Neutrophil (primary cell): ENCODE measurements around the gene ZBTB21.

Source experiments
- H3K27ac ChIP-seq: fragments of 200-600 bp; sonication (generic); 2 replicates; pipeline ENCODE4 v1.5.1; 2016; ENCODE audit warnings: mild to moderate bottlenecking, moderate library complexity
- H3K27me3 ChIP-seq: fragments of 200-600 bp; sonication (generic); 2 replicates; pipeline ENCODE4 v1.6.0; 2016; ENCODE audit warnings: mild to moderate bottlenecking
- H3K36me3 ChIP-seq: fragments of 200-600 bp; sonication (generic); 2 replicates; pipeline ENCODE4 v1.5.1; 2017
- H3K4me1 ChIP-seq, 2 experiments: fragments of 200-600 bp in 1 of 2; sonication (generic) in 1 of 2; 1 replicate in 1 of 2; 2 replicates in 1 of 2; pipeline versions ENCODE4 v1.5.1 to v1.6.1; 2013 to 2016; ENCODE audit warnings: low read depth in 1 of 2, low read length in 1 of 2, mild to moderate bottlenecking in 1 of 2, moderate library complexity in 1 of 2; ENCODE audit not compliant: control insufficient read depth in 1 of 2, insufficient read depth in 1 of 2
- H3K4me3 ChIP-seq, 2 experiments: fragments of 200-600 bp in 1 of 2; sonication (generic) in 1 of 2; 1 replicate in 1 of 2; 2 replicates in 1 of 2; pipeline ENCODE4 v1.5.1; 2013 to 2016; ENCODE audit warnings: low read depth in 1 of 2, low read length in 1 of 2, mild to moderate bottlenecking in 1 of 2, moderate library complexity in 1 of 2
- H3K9me3 ChIP-seq: fragments of 200-600 bp; sonication (generic); 2 replicates; pipeline ENCODE4 v1.5.1; 2016
- TF ChIP-seq, protein P1 (sequence below): fragments of 200-600 bp; sonication (generic); IDR thresholded peaks from 2 replicates; pipeline ENCODE4 v1.5.1; 2016; ENCODE audit warnings: antibody characterized with exemption

Gene ZBTB21

DNA sequence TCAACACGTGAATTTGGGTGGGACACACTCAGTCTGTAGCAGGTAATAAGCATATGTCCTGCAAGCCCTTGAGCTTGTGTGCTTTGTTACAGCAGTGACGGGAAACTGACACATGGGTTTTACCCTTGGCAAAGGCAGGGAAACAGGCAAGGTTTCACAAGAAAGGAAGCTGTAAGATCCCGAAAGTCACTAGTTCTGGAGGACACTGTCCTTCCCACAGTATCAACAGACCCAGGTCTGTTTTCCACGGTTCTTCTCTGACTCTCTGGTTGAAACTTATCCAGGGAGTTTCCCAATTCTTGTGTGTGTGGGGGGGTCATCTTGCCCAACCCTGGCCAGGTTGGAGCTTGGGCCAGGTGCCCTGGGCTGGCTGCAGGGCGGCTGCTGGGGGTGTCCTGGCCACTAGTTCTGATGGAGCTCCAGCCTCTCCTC lies 29.3 kb upstream of the ZBTB21 start:
- TF ChIP-seq, protein P1, sequence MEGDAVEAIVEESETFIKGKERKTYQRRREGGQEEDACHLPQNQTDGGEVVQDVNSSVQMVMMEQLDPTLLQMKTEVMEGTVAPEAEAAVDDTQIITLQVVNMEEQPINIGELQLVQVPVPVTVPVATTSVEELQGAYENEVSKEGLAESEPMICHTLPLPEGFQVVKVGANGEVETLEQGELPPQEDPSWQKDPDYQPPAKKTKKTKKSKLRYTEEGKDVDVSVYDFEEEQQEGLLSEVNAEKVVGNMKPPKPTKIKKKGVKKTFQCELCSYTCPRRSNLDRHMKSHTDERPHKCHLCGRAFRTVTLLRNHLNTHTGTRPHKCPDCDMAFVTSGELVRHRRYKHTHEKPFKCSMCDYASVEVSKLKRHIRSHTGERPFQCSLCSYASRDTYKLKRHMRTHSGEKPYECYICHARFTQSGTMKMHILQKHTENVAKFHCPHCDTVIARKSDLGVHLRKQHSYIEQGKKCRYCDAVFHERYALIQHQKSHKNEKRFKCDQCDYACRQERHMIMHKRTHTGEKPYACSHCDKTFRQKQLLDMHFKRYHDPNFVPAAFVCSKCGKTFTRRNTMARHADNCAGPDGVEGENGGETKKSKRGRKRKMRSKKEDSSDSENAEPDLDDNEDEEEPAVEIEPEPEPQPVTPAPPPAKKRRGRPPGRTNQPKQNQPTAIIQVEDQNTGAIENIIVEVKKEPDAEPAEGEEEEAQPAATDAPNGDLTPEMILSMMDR: no peak
- Histone ChIP-seq H3K27me3 (no peaks in the 10 kb centered on the region), H3K4me1 (no peaks in the 10 kb centered on the region), H3K4me3 (no peak overlapping the region), H3K9me3 (no peaks in the 10 kb centered on the region), H3K27ac (no peak overlapping the region), H3K36me3 (no peaks in the 10 kb centered on the region)

DNA sequence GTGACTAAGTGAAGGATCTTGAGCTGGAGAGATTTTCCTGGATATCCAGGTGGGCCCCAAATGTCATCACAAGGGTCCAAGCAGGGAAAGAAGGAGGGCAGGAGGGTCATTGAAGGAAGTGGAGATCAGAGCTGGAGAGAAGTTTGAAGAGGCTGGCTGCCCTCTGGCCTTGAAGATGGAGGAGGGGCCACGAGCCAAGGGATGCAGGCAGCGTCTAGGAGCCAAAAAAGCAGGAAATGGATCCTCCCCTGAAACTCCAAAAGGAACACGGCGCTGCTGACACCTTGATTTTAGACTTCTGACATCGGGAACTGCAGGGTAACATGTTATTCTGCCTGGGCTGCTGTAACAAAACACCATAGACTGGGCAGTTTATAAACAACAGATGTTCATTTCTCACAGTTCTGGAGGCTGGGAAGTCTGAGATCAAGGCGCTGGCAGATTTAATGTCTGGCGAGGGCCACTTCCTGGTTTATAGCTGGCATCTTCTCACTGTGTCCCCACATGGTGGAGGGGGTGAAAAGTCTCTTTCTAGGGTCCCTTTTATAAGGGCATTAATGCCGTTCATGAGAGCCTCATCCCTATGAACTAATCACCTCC lies 28.8 kb upstream of the ZBTB21 start:
- H3K27ac ChIP-seq: no peak overlapping the region
- no peaks in the 10 kb centered on the region for H3K36me3 ChIP-seq
- no peaks in the 10 kb centered on the region for H3K27me3 ChIP-seq
- no peaks in the 10 kb centered on the region for H3K4me1 ChIP-seq
- no peak overlapping the region for H3K4me3 ChIP-seq
- TF ChIP-seq, protein P1: no peak
- H3K9me3 ChIP-seq: no peaks in the 10 kb centered on the region

DNA sequence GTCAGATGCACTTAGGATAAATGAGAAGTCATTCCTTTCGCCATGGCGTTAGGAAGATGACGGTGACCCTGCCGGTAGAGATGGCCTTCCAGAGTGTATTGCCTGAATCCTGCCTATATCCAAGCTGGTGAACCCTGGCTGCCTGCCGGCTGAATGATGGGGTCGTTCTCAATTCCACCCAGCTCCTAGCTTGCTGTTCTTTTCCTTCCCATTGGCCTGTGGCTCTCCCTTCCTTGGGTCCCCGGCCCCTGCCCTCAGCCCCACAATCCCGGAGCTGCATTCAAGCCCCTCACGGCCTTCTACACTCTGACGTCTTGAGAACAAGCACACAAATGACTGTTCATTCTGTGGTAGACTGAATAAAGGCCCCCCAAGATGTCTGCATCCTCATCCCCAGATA lies 28.2 kb upstream of the ZBTB21 start:
- Histone ChIP-seq H3K36me3 (no peaks in the 10 kb centered on the region), H3K9me3 (no peaks in the 10 kb centered on the region), H3K4me3 (no peak overlapping the region), H3K27ac (no peak overlapping the region), H3K27me3 (no peaks in the 10 kb centered on the region), H3K4me1 (no peaks in the 10 kb centered on the region)
- TF ChIP-seq, protein P1: no peak

DNA sequence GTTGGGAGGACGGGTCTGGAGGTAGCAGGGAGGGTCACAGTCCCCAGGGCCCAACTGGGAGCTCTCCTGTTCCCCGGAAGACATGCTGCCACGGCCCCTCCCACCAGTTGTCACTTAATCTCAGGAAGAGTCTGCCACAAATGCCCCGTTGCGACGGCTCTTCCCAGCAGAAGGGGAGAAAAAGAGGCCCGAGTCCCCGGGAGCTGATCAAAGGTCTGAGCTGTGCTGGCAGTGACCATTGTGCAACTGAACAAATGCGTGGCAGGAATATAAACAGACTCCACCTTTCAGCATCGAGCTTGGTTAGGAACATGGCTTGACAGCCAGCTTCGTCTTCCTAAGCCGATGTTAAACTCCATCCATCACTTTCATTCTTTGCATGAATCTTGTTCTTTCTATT lies 27.8 kb upstream of the ZBTB21 start:
- H3K4me3 ChIP-seq: no peak overlapping the region
- no peaks in the 10 kb centered on the region for H3K4me1 ChIP-seq
- no peaks in the 10 kb centered on the region for H3K36me3 ChIP-seq
- H3K9me3 ChIP-seq: no peaks in the 10 kb centered on the region
- TF ChIP-seq, protein P1: no peak
- no peak overlapping the region for H3K27ac ChIP-seq
- no peaks in the 10 kb centered on the region for H3K27me3 ChIP-seq

DNA sequence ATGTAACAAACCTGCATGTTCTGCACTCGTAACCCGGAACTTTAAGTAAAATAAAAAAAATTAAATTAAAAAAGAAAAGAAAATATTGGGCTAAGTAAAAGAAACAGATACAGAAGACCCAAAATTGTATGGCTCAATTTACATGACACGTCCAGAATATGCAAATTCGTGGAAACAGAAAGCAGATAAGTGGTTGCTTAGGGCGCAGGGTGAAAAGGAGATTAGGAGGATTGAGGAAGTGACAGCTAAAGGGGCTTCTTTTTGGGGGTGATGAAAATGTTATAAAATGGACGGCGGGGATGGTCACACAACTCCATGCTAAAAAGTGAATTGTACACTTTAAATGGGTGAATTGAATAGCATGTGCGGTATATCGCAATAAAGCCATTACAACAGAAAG lies 27.4 kb upstream of the ZBTB21 start:
- TF ChIP-seq, protein P1: no peak
- H3K4me3 ChIP-seq: no peak overlapping the region
- no peaks in the 10 kb centered on the region for H3K27me3 ChIP-seq
- no peak overlapping the region for H3K27ac ChIP-seq
- no peaks in the 10 kb centered on the region for H3K9me3 ChIP-seq
- H3K36me3 ChIP-seq: no peaks in the 10 kb centered on the region
- no peaks in the 10 kb centered on the region for H3K4me1 ChIP-seq

DNA sequence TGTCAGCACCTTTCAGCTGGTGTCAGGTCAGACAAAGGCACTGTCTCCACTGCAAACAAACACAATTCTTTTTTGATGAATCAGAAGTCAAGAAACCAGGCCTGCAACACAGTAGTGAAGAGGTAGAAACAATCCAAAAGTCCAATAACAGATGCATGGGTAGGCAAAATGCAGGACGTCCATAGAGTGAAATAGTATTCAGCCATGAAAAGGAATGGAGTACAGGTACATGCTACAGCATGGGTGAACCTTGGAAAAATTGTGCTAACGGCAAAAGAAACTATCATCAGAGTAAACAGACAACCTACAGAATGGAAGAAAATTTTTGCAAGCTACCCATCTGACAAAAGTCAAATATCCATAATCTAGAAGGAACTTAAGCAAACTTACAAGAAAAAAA lies 26.2 kb upstream of the ZBTB21 start:
- Histone ChIP-seq H3K4me3 (no peak overlapping the region), H3K27me3 (no peaks in the 10 kb centered on the region), H3K36me3 (no peaks in the 10 kb centered on the region), H3K27ac (no peak overlapping the region), H3K9me3 (no peaks in the 10 kb centered on the region), H3K4me1 (no peaks in the 10 kb centered on the region)
- TF ChIP-seq, protein P1: no peak
